Prostate gland (tissue), 2 donors: ENCODE results near the gene CRLF1.

ENCODE experiments used
- CTCF ChIP-seq, 4 experiments: fragments of 200-600 bp in 2 of 4; fragments of 450-650 bp in 2 of 4; sonication (generic) in 2 of 4; IDR thresholded peaks; 1 replicate in 3 of 4; 2 replicates in 1 of 4; pipeline ENCODE4 v1.5.1; 2016 to 2019; ENCODE audit warnings: antibody characterized with exemption in 4 of 4, mild to moderate bottlenecking in 2 of 4, moderate library complexity in 2 of 4
- POLR2A ChIP-seq: fragments of 450-650 bp; IDR thresholded peaks from one replicate; pipeline ENCODE4 v1.6.1; 2016; ENCODE audit warnings: antibody characterized with exemption, mild to moderate bottlenecking

- no peak for TF ChIP-seq POLR2A
- no peak for TF ChIP-seq CTCF (IDR thresholded peaks at IDR 0.05)
These were observed 37.8 kb upstream of the CRLF1 start for GRCh38 chr19:18644196-18645034.
